GM19240 (cell line): Measurements from ENCODE around the gene CST9L.

Experiments
- DNase-seq: peaks from one replicate; pipeline ENCODE4 v3.0.0; 2011; ENCODE audit warnings: low spot score; ENCODE audit not compliant: insufficient read length

Gene CST9L, protein sequence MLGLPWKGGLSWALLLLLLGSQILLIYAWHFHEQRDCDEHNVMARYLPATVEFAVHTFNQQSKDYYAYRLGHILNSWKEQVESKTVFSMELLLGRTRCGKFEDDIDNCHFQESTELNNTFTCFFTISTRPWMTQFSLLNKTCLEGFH

GRCh38 chr20:23568320-23568970, at the start of gene CST9L:
CST9L (minus strand) TSS chr20:23568484; CDS start chr20:23568450, 34 bp downstream.
- no peak for DNase-seq

GRCh38 chr20:23614163-23614562, 45.9 kb upstream of the CST9L start:
- no peak for DNase-seq

DNA sequence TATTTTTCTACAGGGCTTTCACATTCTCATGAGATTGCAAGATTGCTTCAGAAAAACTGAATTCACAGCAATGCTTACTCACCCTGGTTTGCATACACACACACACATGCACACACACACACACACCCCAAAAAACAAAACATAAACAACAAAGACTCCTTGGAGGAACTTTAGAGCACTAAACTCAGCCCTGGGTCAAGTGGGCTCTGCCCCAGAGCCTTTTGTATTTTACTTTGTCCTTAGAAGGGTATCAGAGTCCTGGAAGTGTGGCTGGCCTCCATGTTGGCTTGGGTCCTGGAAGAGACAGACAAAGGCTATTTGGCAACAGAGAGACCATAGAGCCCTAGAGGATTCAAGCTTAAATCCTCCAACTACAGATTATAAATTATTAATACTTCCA, 45.4 kb upstream of the CST9L start:
- DNase-seq = no peak

DNA sequence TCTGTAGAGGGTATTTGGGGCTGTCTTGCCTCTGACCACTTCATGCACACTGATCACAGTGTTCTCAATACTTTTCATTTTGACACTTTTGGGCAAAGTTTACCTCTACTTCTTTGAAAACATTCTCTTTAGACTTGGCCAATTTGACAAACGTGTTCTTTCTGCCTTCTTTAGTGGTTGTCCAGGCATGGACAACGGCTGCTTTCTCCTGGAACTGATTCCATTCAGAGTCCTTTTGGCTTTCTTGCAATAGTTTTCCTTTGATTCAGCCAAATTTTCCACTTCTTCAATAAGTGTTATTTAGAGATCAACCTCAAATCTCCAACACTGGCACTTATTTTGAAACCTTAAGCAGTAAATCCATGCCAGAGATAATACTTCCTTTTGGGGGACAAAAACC, 44.1 kb upstream of the CST9L start:
- no peak for DNase-seq

- no peak for DNase-seq
Measured at GRCh38 chr20:23609486-23610109, 41.3 kb upstream of the CST9L start.

GRCh38 chr20:23608251-23608846, 40.1 kb upstream of the CST9L start:
- no peak for DNase-seq

- no peak for DNase-seq
Measured at GRCh38 chr20:23607497-23608245, 39.4 kb upstream of the CST9L start.

GRCh38 chr20:23606652-23607049, 38.4 kb upstream of the CST9L start:
- peak; percentile 58 for DNase-seq

- DNase-seq = no peak
Measured at GRCh38 chr20:23605867-23606651, 37.8 kb upstream of the CST9L start, which contains the start of gene CST9. CST9 (minus strand) TSS chr20:23605917; CDS start chr20:23605864, 53 bp downstream.

- DNase-seq = no peak
Measured at GRCh38 chr20:23604306-23604705, 36.0 kb upstream of the CST9L start.

- no peak for DNase-seq
Measured at GRCh38 chr20:23603321-23603720, 35.0 kb upstream of the CST9L start.

- no peak for DNase-seq
Measured at GRCh38 chr20:23602699-23603098, 34.4 kb upstream of the CST9L start.

- no peak for DNase-seq
Measured at GRCh38 chr20:23602241-23602640, 34.0 kb upstream of the CST9L start.

- no peak for DNase-seq
Measured at GRCh38 chr20:23601715-23602114, 33.4 kb upstream of the CST9L start.

DNA sequence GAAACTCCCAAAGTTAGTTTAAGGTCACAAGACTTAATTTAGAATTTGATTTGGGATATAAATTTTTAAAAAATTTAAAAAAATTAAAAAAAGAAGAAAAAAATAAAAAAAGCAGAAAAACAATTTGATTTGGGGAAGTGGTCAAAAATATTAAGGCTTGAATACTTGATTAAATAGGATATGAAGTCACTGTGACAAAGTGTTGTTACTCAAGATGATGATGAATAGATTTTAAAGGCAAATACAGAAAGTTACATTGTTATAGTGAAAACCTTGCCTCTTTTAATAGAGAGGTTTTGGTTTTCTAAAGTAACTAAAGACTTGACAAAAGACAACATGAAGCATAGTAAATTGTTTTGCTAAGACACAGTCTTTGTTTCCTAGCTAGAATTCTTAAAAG, 30.2 kb upstream of the CST9L start:
- DNase-seq = no peak

- DNase-seq = no peak
Measured at GRCh38 chr20:23596579-23597250, 28.4 kb upstream of the CST9L start.

GRCh38 chr20:23595941-23596340, 27.7 kb upstream of the CST9L start:
- no peak for DNase-seq

- DNase-seq = no peak
Measured at GRCh38 chr20:23588434-23589403, 20.4 kb upstream of the CST9L start.

- no peak for DNase-seq
Measured at GRCh38 chr20:23587631-23588030, 19.3 kb upstream of the CST9L start.
